GM19372 (cell line): ENCODE measurements around the gene PLXNA2.

Experiments used
- ATAC-seq: cut with Tn5 transposase; IDR thresholded peaks from one replicate; pipeline ENCODE4 v1.9.1; 2021; ENCODE audit warnings: mild to moderate bottlenecking, low read depth, moderate library complexity; ENCODE audit not compliant: unreplicated experiment

PLXNA2 gene

GRCh38 chr1:208227366-208227765 is 16.8 kb downstream of the PLXNA2 start:
- ATAC-seq, result no peak

- no peak for ATAC-seq
Observed at GRCh38 chr1:208225954-208226937, 17.9 kb downstream of the PLXNA2 start.

DNA sequence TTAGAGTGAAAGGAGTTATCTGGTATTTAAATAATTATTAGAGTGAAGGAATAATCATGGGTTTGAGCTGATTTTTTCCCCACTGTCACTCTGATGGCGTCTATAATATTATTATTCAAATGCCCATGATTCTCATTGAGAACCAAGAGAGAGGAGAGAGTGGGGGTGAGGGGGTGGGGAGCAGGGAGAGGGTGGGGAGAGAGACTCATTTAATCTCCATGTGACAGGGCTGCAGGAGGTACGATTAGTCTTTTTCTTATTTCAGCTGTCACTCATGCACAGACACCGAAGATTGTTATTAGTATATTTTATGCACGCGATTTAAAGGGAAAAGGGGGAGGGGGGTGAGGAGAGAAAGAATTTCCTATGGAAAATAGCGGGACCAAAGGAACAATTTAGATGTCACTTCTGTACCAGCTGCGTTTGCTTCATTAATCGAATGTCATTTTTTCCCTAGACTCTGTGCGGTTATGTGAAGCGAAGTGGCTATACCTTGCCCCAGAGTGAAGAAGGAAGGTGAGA is 19.9 kb downstream of the PLXNA2 start:
- no peak for ATAC-seq

DNA sequence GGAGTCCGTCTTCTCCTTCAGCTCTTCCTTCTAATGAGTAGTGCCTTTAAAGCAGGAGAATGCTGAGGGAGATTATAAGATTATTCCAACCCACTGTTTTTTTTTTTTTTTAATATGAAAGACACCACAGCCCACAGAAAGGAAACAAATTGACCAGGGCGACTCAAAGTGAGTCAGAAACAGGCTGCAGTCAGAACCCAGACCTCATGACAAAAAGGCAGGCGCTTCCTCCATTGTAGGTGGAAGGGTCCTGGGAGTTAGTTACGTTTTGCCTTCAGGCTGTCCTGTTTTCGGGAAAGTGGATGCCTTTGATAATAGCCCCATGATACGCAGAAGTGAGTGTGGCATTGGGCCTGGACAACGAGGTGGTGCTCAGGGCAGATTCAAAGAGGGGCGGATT is 21.0 kb downstream of the PLXNA2 start:
- no peak for ATAC-seq

- no peak for ATAC-seq
Observed at GRCh38 chr1:208222376-208223126, 21.6 kb downstream of the PLXNA2 start.

GRCh38 chr1:208221291-208221622 is 22.9 kb downstream of the PLXNA2 start:
- no peak for ATAC-seq

DNA sequence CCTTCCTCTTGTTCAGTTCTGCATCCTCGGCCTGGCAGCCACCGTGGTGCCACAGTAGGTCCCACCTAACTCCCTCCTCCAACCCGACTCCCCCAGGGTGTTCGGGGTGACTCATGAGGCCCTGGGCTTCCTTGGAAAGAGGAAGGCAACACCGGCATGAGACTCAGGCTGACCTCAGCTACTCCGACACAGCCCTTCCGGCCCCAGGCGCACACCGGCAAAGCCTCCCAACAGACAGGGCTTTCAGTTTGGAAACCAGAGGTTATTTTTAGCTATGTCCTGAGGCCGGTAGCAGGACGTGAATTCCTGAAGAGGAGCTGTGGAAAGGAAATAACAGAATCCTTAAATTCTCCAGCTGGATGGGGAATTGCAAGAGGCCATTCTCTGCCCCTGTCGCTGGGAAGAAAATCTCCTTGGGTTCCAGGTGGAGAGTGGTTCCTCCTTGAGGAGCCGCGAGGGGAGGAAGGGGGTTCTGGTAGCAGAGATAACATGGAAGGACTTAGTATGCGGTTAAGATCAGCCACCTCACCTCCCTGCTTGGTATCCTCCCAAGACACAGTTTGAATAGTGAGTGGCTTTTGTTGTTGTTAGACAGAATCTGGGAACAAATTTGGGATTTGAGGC is 24.4 kb downstream of the PLXNA2 start:
- no peak for ATAC-seq

DNA sequence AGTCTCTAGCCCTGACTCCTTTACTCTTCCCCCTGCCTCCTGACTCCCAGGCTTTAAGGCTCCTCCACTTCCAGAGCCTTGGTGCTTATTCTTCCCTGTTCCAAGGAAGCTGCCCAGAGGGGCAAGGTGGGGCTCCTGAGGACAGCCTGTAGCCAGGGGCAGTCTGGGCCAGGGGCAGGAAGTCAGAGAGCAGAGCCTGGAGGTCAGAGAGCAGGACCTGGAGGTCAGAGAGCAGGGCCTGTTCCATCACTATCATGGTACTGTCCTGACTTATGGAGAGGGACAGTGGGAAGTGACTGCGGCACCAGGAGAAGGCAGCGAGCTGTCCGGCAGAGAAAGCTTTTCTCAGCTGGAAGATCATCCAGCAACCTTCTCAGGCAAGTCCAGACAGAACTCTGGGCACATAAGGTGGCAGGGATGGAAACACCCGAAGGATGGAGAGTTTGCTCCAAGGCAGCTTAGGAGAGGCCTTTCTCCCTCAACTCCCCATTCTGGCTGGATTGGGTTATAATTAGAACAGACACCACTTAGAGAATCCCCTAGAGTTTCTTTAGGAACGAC is 25.0 kb downstream of the PLXNA2 start:
- no peak for ATAC-seq

DNA sequence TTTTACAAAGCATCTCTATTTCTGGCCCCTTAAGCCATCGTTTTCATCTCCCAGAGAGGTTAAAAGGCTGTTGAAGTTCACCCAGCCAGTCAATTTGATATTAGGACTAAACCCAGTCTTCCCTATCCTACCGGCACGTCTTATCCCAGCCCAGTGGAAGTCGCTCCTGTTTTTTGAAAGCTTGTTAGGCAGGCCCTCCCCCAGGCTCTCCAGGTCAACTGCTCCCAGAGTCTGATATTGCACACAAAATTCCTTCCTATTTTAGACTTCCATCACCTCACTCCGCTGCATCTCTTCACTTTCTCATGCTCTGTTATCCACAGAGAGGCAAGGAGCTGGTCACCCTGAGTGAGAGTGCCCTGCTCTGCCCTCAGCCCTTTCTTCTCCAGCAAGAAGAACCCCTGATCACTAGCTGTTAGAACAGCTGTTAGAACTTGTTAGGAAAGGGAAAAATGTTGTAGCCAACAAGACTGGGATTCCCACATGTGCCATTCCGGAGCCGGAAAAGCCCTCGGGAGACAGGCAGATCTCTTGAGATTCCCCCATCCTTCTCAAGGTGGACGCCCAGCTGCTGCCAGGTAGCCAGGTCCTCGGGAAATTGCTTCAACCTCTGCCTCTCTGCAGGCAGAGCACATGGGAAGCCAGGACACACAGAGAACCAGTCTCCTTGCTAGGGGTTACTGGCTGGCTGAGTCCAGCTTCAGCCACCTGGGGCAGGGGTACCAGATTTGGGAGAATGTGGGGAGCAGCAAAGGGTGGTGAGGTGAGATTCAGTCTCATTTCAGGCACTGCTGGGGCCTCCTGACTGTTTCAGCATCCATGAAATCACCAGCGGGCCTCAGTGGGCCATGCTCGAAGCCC is 25.7 kb downstream of the PLXNA2 start:
- ATAC-seq, result no peak

GRCh38 chr1:208217781-208218180 is 26.4 kb downstream of the PLXNA2 start:
- ATAC-seq, result no peak

DNA sequence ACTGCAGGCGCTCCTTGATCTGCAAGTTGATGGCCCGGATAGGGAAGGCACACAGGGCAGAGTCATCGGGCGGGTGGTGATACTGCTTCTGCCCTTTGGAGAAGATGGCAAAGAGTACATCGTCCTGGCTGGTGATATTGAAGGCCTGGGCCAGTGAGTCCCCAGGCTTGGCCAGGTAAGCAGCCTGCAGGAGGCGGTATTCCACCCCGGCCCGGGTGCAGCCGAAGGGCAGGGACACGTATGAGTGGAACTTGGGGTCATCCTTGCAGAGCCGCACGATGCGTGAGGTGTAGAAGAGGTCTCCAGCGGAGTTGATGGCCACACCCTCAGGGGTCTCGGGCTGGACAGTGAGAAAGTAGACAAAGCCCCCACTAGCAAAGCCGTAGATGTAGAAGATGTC is 27.4 kb downstream of the PLXNA2 start:
- ATAC-seq, result no peak

GRCh38 chr1:208216062-208216461 is 28.1 kb downstream of the PLXNA2 start:
- ATAC-seq, result no peak

DNA sequence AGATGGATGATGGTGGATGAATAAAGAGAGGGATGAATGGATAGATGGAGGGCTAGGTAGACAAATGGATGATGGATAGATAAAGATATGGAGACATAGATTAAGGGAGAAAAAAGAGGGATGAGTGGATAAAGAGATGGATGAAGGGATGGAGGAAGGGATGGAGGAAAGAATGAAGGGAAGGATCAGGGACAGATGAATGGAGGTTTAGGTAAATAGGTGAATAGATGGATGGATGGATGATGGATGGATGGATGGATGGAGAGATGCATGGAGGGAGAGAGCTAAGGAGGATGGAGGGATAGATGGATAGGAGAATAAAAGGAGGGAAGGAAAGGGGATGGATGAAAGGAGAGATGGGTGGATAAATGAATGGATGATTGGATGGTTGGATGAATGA is 28.8 kb downstream of the PLXNA2 start:
- no peak for ATAC-seq

- no peak for ATAC-seq
Observed at GRCh38 chr1:208213786-208214185, 30.4 kb downstream of the PLXNA2 start.

DNA sequence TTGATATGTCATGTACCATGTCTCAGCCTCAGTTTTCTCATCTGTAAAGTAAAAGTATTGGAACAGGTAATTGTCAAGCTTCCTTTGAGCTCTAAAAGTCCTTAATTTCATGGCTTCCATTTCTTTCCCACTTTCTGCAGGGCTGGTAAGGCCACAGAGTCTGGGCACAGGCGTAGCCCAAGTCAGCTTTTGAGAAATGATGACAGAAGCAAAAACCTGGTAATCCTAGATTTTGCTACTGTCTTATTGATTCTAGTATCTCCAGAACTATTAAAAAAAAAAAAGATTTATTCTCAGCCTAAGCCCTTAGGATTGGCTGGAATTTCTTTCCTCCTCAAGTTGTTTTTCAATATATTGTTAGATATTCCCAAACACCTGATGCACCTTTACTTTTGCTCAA is 31.3 kb downstream of the PLXNA2 start:
- ATAC-seq, result no peak

DNA sequence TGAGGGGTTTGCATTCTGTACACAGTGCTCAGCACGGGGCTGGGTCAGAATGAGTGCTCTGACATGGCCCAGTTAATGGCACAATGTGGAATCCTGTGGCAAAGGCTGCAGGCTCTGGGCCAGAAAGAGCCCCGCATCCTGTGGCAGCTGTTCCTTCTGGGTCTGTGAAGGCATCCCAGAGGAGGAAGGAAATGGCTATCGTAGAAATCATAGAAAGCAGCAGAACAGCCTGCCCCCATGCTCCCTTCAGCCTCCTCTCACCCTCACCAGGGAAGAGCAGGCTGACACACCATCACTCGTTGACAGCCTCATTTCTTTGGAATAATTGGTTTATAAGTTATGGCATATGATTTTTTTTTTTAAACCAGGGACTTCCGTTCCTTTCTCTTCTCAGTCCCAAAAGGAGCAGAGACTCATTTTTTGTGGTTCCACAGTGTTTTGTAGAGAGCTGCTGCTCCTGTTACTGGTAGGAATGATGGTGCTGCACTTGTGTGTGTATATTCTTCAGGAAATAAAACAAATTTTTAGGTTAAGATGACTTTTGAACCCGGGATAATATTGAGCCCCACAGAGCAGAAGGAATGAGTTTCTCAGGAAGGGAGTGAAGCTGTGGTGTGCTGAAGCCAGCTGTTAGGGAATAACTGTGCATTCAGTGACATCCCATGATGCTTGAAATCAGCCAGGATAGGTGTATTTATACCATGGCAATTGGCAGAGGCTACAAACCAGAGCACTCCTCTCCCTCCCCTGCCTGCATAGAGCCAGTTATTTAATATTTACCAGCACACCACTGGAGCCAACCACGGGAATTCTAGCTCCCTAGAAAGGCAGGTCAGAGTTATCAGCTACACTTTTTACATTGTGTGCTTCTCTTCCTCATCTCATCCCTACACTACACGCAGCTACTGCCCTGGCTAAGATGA is 32.0 kb downstream of the PLXNA2 start:
- ATAC-seq, result no peak

- no peak for ATAC-seq
Observed at GRCh38 chr1:208209896-208210589, 34.1 kb downstream of the PLXNA2 start.

DNA sequence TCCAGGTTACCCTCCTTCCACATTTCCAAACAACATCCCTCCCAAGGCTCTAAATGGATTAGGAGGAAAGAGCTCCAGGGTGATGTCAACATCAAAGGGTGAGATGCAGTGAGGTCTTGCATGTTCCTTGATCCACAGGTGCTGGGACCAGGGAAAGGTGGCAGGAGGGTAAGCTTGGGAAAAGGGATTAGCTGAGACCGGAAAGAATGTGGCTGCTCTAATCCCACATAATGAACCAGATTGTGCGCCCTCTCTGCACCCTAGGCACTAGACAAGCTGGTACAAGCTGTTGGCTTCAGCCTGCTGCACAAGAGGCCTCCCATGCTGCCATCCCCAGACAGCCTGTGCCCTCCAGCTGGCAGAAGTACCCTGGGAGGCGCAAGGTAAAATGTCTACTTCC is 34.9 kb downstream of the PLXNA2 start:
- ATAC-seq, result no peak
